Uterus (tissue), 2 donors: Measurements from ENCODE around the gene KMT5B.

ENCODE experiments used
- POLR2A ChIP-seq, 2 donors: fragments of 450-650 bp; IDR thresholded peaks; one replicate each; pipeline ENCODE4 v1.6.1; 2016; ENCODE audit warnings: antibody characterized with exemption in 2 of 2, mild to moderate bottlenecking in 1 of 2, moderate library complexity in 1 of 2
- TF ChIP-seq, protein P1 (sequence below), 4 experiments: fragments of 200-600 bp in 2 of 4; fragments of 450-650 bp in 2 of 4; sonication (generic) in 2 of 4; IDR thresholded peaks; one replicate each; pipeline ENCODE4 v1.5.1; 2016 to 2019; ENCODE audit warnings: antibody characterized with exemption in 4 of 4, mild to moderate bottlenecking in 2 of 4, moderate library complexity in 1 of 4

DNA sequence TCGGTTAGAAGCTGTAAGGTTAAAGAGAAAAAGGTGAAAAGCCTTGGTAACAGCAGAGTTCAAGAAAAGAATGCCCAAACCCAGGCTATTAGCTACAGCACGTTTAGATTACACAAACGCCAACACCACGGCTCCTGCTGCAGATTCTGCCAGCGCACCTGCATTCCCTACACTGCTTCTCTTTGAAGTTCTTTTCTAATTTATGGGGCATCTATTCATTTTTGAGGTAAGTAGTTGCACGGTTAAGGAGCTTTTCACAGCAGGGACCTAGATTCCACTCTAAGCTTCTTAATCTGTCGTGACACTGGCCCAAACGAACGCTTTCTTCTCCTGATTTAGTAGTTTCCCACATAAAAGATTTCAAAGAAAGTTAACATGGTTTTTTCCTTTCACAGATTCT is 53.9 kb downstream of the KMT5B start:
- TF ChIP-seq, protein P1, sequence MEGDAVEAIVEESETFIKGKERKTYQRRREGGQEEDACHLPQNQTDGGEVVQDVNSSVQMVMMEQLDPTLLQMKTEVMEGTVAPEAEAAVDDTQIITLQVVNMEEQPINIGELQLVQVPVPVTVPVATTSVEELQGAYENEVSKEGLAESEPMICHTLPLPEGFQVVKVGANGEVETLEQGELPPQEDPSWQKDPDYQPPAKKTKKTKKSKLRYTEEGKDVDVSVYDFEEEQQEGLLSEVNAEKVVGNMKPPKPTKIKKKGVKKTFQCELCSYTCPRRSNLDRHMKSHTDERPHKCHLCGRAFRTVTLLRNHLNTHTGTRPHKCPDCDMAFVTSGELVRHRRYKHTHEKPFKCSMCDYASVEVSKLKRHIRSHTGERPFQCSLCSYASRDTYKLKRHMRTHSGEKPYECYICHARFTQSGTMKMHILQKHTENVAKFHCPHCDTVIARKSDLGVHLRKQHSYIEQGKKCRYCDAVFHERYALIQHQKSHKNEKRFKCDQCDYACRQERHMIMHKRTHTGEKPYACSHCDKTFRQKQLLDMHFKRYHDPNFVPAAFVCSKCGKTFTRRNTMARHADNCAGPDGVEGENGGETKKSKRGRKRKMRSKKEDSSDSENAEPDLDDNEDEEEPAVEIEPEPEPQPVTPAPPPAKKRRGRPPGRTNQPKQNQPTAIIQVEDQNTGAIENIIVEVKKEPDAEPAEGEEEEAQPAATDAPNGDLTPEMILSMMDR (IDR thresholded peaks at IDR 0.05), result no peak
- no peak for TF ChIP-seq POLR2A (IDR thresholded peaks at IDR 0.05)
